PFSK-1 (cell line): ENCODE results near the gene ZNF135.

Source experiments
- POLR2AphosphoS5 ChIP-seq: IDR thresholded peaks from 2 replicates; pipeline ENCODE4 v1.6.1; 2012; ENCODE audit warnings: low read depth, mild to moderate bottlenecking, control low read depth, low read length, moderate library complexity
- TAF1 ChIP-seq: IDR thresholded peaks from 2 replicates; pipeline ENCODE4 v1.6.1; 2012; ENCODE audit warnings: low read length, control low read depth, borderline replicate concordance; ENCODE audit not compliant: insufficient read depth

DNA sequence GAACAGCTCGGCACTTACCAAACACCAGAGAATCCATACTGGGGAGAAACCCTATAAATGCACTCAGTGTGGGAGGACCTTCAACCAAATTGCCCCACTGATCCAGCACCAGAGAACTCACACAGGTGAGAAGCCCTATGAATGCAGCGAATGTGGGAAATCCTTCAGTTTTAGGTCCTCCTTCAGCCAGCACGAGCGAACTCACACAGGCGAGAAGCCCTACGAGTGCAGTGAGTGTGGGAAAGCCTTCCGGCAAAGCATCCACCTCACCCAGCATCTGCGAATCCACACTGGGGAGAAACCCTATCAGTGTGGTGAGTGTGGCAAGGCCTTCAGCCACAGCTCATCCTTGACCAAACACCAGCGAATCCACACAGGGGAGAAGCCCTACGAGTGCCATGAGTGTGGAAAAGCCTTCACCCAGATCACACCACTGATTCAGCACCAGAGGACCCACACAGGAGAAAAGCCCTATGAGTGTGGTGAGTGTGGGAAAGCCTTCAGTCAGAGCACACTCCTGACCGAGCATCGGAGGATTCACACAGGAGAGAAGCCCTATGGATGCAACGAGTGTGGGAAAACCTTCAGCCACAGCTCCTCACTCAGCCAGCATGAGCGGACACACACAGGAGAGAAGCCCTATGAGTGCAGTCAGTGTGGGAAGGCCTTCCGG lies 8.3 kb downstream of the ZNF135 start:
- TF ChIP-seq TAF1 (no peak), POLR2AphosphoS5 (no peak)
